Measurements from ENCODE around the gene ANKRD44. TPM values are rescaled to one million over a fixed set of nuclear protein-coding genes. Genes with fewer than 3 reads are reported as not detected.

The ANKRD44 gene
- total and polyA plus RNA-seq, 12 donors: 1.1 to 20.1 (median 6.9) TPM

- no peak for ATAC-seq
- 95 to 98% methylated on average over 2 of the region's 2 CpGs for WGBS, 2 donors
- H3K9me3 ChIP-seq: no peaks in the 10 kb centered on the region
- peaks cover 0 to 16% (median 0%) of the 10 kb centered on the region in 9 donors for H3K36me3 ChIP-seq
- H3K4me3 ChIP-seq: no peak overlapping the region
- intact Hi-C loops (cut with DNase I): no loop called here
- H3K27me3 ChIP-seq: no peaks in the 10 kb centered on the region
- TF ChIP-seq CTCF (IDR thresholded peaks at IDR 0.05): no peak
- DNase-seq: no peak
- no peak overlapping the region for H3K27ac ChIP-seq
- peaks cover 0 to 43% (median 6%) of the 10 kb centered on the region in 9 donors for H3K4me1 ChIP-seq
Measured at GRCh38 chr2:197134206-197134605, 176.4 kb downstream of the ANKRD44 start.

- ATAC-seq: no peak
- intact Hi-C loops (cut with DNase I): no loop called here
- Histone ChIP-seq H3K4me3 (no peak overlapping the region), H3K36me3 (peaks cover 0 to 23% (median 0%) of the 10 kb centered on the region in 9 donors), H3K27ac (peak overlapping the region in 2 of 10 donors; percentile 1 to 19), H3K4me1 (peaks cover 0 to 25% (median 0%) of the 10 kb centered on the region in 9 donors), H3K27me3 (no peaks in the 10 kb centered on the region), H3K9me3 (peaks cover 0 to 7% (median 0%) of the 10 kb centered on the region in 11 donors)
- TF ChIP-seq CTCF (IDR thresholded peaks at IDR 0.05): no peak
- WGBS, 2 donors: 89 to 94% methylated on average over 4 of the region's 4 CpGs
- no peak for DNase-seq
Measured at GRCh38 chr2:197131558-197131855, 179.1 kb downstream of the ANKRD44 start.

GRCh38 chr2:197130318-197130717 lies 180.3 kb downstream of the ANKRD44 start:
- Histone ChIP-seq H3K27me3 (no peaks in the 10 kb centered on the region), H3K9me3 (peaks cover 0 to 7% (median 0%) of the 10 kb centered on the region in 11 donors), H3K4me1 (peaks cover 0 to 25% (median 0%) of the 10 kb centered on the region in 9 donors), H3K36me3 (peaks cover 0 to 34% (median 0%) of the 10 kb centered on the region in 9 donors), H3K4me3 (no peak overlapping the region), H3K27ac (peak overlapping the region in 3 of 10 donors; percentile 6 to 48 (median 25))
- no peak for TF ChIP-seq CTCF (IDR thresholded peaks at IDR 0.05)
- DNase-seq (no peak), ATAC-seq (no peak)
- 67 to 68% methylated on average over 6 of the region's 6 CpGs for WGBS, 2 donors
- intact Hi-C loops (cut with DNase I): no loop called here

GRCh38 chr2:197128897-197129296 lies 181.7 kb downstream of the ANKRD44 start:
- WGBS, 2 donors: 93 to 96% methylated on average over 5 of the region's 5 CpGs
- DNase-seq: no peak
- TF ChIP-seq CTCF (IDR thresholded peaks at IDR 0.05): no peak
- ATAC-seq: no peak
- Histone ChIP-seq H3K9me3 (peaks cover 0 to 7% (median 0%) of the 10 kb centered on the region in 11 donors), H3K4me1 (peaks cover 0 to 25% (median 0%) of the 10 kb centered on the region in 9 donors), H3K27ac (no peak overlapping the region), H3K36me3 (peaks cover 0 to 42% (median 0%) of the 10 kb centered on the region in 9 donors), H3K27me3 (no peaks in the 10 kb centered on the region), H3K4me3 (no peak overlapping the region)
- intact Hi-C loops (cut with DNase I): no loop called here
